Measurements from ENCODE around the gene BANF1.

The BANF1 gene

DNA sequence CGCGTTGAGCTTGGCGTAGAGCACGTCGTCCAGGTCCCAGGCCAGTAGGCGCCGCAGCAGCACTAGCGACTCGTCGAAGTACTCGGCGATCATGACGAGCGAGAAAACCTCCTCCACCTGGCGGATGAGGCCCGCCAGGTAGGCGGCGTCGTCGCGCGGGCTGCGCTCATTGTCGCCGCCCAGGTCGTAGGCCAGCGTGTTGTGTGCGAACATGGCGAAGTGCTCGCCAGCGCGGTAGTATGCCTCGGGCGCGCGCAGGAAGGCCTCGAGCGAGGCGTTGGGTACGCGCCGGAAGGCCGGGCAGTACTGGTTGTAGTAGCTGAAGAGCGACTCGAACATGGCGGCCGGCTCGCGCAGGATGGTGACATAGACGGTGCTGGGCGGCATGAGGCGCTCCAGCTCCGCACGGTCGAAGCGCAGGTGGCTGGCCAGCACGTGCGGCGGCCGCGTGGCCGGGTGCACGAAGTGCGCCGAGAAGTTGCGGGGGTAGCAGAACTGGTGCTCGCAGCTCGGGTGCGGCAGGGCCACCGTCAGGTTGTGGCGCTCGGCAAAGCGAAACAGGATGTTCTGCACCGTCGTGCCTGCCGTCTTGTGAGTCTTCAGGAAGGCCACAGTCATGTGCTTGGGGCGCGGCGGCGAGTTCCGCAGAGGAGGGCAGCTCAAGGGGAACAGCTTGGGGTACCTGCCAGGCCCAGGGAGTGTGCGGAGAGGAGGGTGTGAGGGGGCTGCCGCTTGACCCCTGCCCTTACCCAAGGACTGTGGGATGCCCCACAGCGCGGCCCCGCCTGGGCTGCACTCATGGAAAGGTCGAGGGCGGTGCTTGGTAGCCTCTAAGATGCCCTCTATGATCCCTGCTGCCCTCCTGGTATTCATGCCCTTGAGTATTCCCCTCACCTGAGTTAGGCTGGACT lies 40.9 kb downstream of the BANF1 start:
- TF ChIP-seq ZNF70 (CRISPR knock-in tag; IDR thresholded peaks at IDR 0.05) (no peak), ESRRG (CRISPR knock-in tag; IDR thresholded peaks at IDR 0.05) (no peak), CSDC2 (CRISPR knock-in tag; IDR thresholded peaks at IDR 0.05) (no peak), ARNTL (CRISPR knock-in tag; IDR thresholded peaks at IDR 0.05; ENCODE audit: borderline replicate concordance, low read depth) (no peak), PPARA (CRISPR knock-in tag; IDR thresholded peaks at IDR 0.05; ENCODE audit: borderline replicate concordance) (no peak), ZC3H10 (CRISPR knock-in tag; IDR thresholded peaks at IDR 0.05) (no peak), ZFP3 (CRISPR knock-in tag; IDR thresholded peaks at IDR 0.05) (no peak)
- TF ChIP-seq, protein P1, sequence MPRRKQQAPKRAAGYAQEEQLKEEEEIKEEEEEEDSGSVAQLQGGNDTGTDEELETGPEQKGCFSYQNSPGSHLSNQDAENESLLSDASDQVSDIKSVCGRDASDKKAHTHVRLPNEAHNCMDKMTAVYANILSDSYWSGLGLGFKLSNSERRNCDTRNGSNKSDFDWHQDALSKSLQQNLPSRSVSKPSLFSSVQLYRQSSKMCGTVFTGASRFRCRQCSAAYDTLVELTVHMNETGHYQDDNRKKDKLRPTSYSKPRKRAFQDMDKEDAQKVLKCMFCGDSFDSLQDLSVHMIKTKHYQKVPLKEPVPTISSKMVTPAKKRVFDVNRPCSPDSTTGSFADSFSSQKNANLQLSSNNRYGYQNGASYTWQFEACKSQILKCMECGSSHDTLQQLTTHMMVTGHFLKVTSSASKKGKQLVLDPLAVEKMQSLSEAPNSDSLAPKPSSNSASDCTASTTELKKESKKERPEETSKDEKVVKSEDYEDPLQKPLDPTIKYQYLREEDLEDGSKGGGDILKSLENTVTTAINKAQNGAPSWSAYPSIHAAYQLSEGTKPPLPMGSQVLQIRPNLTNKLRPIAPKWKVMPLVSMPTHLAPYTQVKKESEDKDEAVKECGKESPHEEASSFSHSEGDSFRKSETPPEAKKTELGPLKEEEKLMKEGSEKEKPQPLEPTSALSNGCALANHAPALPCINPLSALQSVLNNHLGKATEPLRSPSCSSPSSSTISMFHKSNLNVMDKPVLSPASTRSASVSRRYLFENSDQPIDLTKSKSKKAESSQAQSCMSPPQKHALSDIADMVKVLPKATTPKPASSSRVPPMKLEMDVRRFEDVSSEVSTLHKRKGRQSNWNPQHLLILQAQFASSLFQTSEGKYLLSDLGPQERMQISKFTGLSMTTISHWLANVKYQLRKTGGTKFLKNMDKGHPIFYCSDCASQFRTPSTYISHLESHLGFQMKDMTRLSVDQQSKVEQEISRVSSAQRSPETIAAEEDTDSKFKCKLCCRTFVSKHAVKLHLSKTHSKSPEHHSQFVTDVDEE (CRISPR knock-in tag; IDR thresholded peaks at IDR 0.05): no peak
- TF ChIP-seq, protein P2, sequence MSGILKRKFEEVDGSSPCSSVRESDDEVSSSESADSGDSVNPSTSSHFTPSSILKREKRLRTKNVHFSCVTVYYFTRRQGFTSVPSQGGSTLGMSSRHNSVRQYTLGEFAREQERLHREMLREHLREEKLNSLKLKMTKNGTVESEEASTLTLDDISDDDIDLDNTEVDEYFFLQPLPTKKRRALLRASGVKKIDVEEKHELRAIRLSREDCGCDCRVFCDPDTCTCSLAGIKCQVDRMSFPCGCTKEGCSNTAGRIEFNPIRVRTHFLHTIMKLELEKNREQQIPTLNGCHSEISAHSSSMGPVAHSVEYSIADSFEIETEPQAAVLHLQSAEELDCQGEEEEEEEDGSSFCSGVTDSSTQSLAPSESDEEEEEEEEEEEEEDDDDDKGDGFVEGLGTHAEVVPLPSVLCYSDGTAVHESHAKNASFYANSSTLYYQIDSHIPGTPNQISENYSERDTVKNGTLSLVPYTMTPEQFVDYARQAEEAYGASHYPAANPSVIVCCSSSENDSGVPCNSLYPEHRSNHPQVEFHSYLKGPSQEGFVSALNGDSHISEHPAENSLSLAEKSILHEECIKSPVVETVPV (CRISPR knock-in tag; IDR thresholded peaks at IDR 0.05): no peak
- ATAC-seq: no peak

DNA sequence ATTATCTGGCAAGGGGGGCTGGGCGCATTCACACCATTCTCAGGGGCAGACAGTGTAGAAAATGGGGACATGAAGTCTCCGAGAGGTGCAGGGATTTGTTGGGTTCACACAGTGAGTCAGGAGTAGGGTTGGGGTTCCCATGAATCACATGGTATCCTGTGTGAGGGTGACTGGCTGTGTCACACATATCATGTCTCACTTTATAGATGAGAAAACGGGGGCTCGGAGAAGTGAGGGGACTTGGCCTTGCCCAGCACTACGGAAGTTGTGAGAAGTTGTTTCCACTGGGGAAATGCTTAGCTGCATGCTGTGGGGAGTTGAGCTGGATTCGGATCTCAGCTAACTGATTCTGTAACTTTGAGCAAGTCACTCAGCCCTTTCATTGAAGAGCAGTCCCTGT lies 42.5 kb downstream of the BANF1 start:
- ATAC-seq: no peak
- TF ChIP-seq ARNTL (CRISPR knock-in tag; IDR thresholded peaks at IDR 0.05; ENCODE audit: borderline replicate concordance, low read depth): no peak

DNA sequence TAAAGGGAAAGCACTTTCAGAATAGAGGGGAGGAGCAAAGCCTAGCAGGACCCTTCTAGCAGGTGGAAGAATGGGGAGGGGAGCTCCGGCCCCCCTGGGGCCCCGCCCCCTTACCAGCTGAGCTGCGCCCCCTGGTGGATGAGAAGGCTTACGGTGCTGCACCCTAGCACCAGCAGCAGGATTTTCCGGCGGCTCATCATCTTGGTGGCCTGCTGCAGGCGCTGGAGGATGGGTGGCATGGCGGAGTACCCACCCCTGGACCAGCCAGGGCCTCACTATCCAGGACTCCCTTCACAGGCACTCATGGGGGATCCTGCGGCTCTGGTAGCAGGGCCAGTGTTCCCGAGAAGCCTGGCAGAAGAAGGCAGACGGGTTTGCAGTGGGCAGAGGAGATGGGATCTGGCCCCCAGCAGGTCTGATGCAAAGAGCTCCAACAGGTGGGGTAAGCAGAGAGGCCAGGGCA lies 42.9 kb downstream of the BANF1 start:
- peak; percentile 84 for ATAC-seq
- TF ChIP-seq, protein P3, sequence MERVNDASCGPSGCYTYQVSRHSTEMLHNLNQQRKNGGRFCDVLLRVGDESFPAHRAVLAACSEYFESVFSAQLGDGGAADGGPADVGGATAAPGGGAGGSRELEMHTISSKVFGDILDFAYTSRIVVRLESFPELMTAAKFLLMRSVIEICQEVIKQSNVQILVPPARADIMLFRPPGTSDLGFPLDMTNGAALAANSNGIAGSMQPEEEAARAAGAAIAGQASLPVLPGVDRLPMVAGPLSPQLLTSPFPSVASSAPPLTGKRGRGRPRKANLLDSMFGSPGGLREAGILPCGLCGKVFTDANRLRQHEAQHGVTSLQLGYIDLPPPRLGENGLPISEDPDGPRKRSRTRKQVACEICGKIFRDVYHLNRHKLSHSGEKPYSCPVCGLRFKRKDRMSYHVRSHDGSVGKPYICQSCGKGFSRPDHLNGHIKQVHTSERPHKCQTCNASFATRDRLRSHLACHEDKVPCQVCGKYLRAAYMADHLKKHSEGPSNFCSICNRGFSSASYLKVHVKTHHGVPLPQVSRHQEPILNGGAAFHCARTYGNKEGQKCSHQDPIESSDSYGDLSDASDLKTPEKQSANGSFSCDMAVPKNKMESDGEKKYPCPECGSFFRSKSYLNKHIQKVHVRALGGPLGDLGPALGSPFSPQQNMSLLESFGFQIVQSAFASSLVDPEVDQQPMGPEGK (CRISPR knock-in tag; IDR thresholded peaks at IDR 0.05; ENCODE audit: borderline replicate concordance): no peak
- TF ChIP-seq GLIS3 (CRISPR knock-in tag; IDR thresholded peaks at IDR 0.05) (no peak), OSR1 (CRISPR knock-in tag; IDR thresholded peaks at IDR 0.05) (no peak), ISL1 (CRISPR knock-in tag; IDR thresholded peaks at IDR 0.05) (no peak), TCF4 (CRISPR knock-in tag; IDR thresholded peaks at IDR 0.05; ENCODE audit: borderline replicate concordance) (no peak), ZFP30 (CRISPR knock-in tag; IDR thresholded peaks at IDR 0.05) (no peak), ZFP3 (CRISPR knock-in tag; IDR thresholded peaks at IDR 0.05) (no peak), ZNF70 (CRISPR knock-in tag; IDR thresholded peaks at IDR 0.05) (no peak), SNAI2 (CRISPR knock-in tag; IDR thresholded peaks at IDR 0.05) (no peak), ARNTL (CRISPR knock-in tag; IDR thresholded peaks at IDR 0.05; ENCODE audit: borderline replicate concordance, low read depth) (no peak), ZNF565 (CRISPR knock-in tag; conservative IDR thresholded peaks at IDR 0.05; ENCODE audit: low read depth) (no peak), BACH2 (CRISPR knock-in tag; IDR thresholded peaks at IDR 0.05; ENCODE audit: borderline replicate concordance) (no peak), ESRRG (CRISPR knock-in tag; IDR thresholded peaks at IDR 0.05) (no peak)
- TF ChIP-seq, protein P4, sequence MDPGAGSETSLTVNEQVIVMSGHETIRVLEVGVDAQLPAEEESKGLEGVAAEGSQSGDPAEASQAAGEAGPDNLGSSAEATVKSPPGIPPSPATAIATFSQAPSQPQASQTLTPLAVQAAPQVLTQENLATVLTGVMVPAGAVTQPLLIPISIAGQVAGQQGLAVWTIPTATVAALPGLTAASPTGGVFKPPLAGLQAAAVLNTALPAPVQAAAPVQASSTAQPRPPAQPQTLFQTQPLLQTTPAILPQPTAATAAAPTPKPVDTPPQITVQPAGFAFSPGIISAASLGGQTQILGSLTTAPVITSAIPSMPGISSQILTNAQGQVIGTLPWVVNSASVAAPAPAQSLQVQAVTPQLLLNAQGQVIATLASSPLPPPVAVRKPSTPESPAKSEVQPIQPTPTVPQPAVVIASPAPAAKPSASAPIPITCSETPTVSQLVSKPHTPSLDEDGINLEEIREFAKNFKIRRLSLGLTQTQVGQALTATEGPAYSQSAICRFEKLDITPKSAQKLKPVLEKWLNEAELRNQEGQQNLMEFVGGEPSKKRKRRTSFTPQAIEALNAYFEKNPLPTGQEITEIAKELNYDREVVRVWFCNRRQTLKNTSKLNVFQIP (CRISPR knock-in tag; IDR thresholded peaks at IDR 0.05; ENCODE audit: borderline replicate concordance, low read depth): no peak
- TF ChIP-seq, protein P1 (CRISPR knock-in tag; IDR thresholded peaks at IDR 0.05): no peak
- TF ChIP-seq, protein P5, sequence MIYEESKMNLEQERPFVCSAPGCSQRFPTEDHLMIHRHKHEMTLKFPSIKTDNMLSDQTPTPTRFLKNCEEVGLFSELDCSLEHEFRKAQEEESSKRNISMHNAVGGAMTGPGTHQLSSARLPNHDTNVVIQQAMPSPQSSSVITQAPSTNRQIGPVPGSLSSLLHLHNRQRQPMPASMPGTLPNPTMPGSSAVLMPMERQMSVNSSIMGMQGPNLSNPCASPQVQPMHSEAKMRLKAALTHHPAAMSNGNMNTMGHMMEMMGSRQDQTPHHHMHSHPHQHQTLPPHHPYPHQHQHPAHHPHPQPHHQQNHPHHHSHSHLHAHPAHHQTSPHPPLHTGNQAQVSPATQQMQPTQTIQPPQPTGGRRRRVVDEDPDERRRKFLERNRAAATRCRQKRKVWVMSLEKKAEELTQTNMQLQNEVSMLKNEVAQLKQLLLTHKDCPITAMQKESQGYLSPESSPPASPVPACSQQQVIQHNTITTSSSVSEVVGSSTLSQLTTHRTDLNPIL (CRISPR knock-in tag; IDR thresholded peaks at IDR 0.05; ENCODE audit: low read depth): no peak
